Astrocyte of the cerebellum (primary cell): ENCODE measurements around the gene FAM168A.

Experiments used
- DNase-seq: peaks from one replicate; pipeline ENCODE4 v3.0.0-alpha.2; 2011; ENCODE audit warnings: low read depth
- H3K4me3 ChIP-seq: 2 replicates; pipeline ENCODE4 v1.5.1; 2011; ENCODE audit warnings: mild to moderate bottlenecking, low read depth, low read length, moderate library complexity
- CTCF ChIP-seq: IDR thresholded peaks from 2 replicates; pipeline ENCODE4 v1.5.1; 2012; ENCODE audit warnings: low read length, low read depth, moderate library complexity, mild to moderate bottlenecking; ENCODE audit errors: missing control alignments
- in situ Hi-C: cut with HindIII; loops from 2 replicates; pipeline ENCODE4 v1.10.0; 2017; ENCODE audit warnings: low sequenced_read_pairs

The FAM168A gene

GRCh38 chr11:73386016-73386415 is 211.9 kb downstream of the FAM168A start:
- no peak for DNase-seq
- in situ Hi-C loops, result no loop called here
- no peak overlapping the region for H3K4me3 ChIP-seq
- TF ChIP-seq CTCF, result no peak

GRCh38 chr11:73384872-73385689 is 212.8 kb downstream of the FAM168A start:
- in situ Hi-C loops, result no loop called here
- no peak overlapping the region for H3K4me3 ChIP-seq
- TF ChIP-seq CTCF, result no peak
- no peak for DNase-seq

- no peak for DNase-seq
- H3K4me3 ChIP-seq, result no peak overlapping the region
- no peak for TF ChIP-seq CTCF
- in situ Hi-C loops, result no loop called here
Measured at GRCh38 chr11:73384531-73384871, 213.4 kb downstream of the FAM168A start.

GRCh38 chr11:73384125-73384441 is 213.8 kb downstream of the FAM168A start:
- TF ChIP-seq CTCF, result no peak
- no peak overlapping the region for H3K4me3 ChIP-seq
- no peak for DNase-seq
- in situ Hi-C loops, result no loop called here

- no peak for DNase-seq
- in situ Hi-C loops, result no loop called here
- no peak for TF ChIP-seq CTCF
- H3K4me3 ChIP-seq, result no peak overlapping the region
Measured at GRCh38 chr11:73383249-73384124, 214.4 kb downstream of the FAM168A start.

- H3K4me3 ChIP-seq, result no peak overlapping the region
- DNase-seq, result no peak
- in situ Hi-C loops, result no loop called here
- no peak for TF ChIP-seq CTCF
Measured at GRCh38 chr11:73382747-73383146, 215.2 kb downstream of the FAM168A start.
